ENCODE data around the gene ABHD6. TPM values are rescaled to one million over a fixed set of nuclear protein-coding genes. Genes with fewer than 3 reads are reported as not detected.
A peak's percentile ranks its signal among the peaks of the same experiment; 100 is the strongest.

Gene ABHD6
- total RNA-seq, 4 donors from 2014 or later = 35.6 to 39.8 (median 38.2) TPM

- Histone ChIP-seq H3K27ac (no peak overlapping the region), H3K4me3 (no peak overlapping the region), H3K4me1 (peaks cover 15% of the 10 kb centered on the region), H3K9me3 (no peaks in the 10 kb centered on the region), H3K27me3 (no peaks in the 10 kb centered on the region), H3K36me3 (peaks cover 9% of the 10 kb centered on the region)
- WGBS = 59% methylated on average over 5 of the region's 5 CpGs
- TF ChIP-seq POLR2AphosphoS5 (IDR thresholded peaks at IDR 0.05) (no peak), EP300 (IDR thresholded peaks at IDR 0.05) (no peak), CTCF (IDR thresholded peaks at IDR 0.05) (no peak), POLR2A (IDR thresholded peaks at IDR 0.05) (no peak)
- no peak for DNase-seq (ENCODE audit: low spot score in 2 of 2)
Measured at GRCh38 chr3:58296269-58296668, 58.7 kb downstream of the ABHD6 start.

- no peak for DNase-seq (ENCODE audit: low spot score in 2 of 2)
- no peak for TF ChIP-seq CTCF (IDR thresholded peaks at IDR 0.05)
- no peak for TF ChIP-seq EP300 (IDR thresholded peaks at IDR 0.05)
- no peak for TF ChIP-seq POLR2AphosphoS5 (IDR thresholded peaks at IDR 0.05)
- no peak for TF ChIP-seq POLR2A (IDR thresholded peaks at IDR 0.05)
Measured at GRCh38 chr3:58296843-58297242, 59.3 kb downstream of the ABHD6 start.

GRCh38 chr3:58298190-58298589 is 60.6 kb downstream of the ABHD6 start:
- Histone ChIP-seq H3K36me3 (no peaks in the 10 kb centered on the region), H3K27me3 (no peaks in the 10 kb centered on the region), H3K4me3 (no peak overlapping the region), H3K9me3 (no peaks in the 10 kb centered on the region), H3K27ac (no peak overlapping the region), H3K4me1 (peaks cover 15% of the 10 kb centered on the region)
- no peak for DNase-seq (ENCODE audit: low spot score in 2 of 2)
- WGBS = 82% methylated on average over 2 of the region's 3 CpGs
- TF ChIP-seq POLR2AphosphoS5 (IDR thresholded peaks at IDR 0.05) (no peak), POLR2A (IDR thresholded peaks at IDR 0.05) (no peak), CTCF (IDR thresholded peaks at IDR 0.05) (no peak), EP300 (IDR thresholded peaks at IDR 0.05) (no peak)

More at GRCh38 chr3:58296843-58297242, 59.3 kb downstream of the ABHD6 start:
- Histone ChIP-seq H3K27me3 (no peaks in the 10 kb centered on the region), H3K4me3 (no peak overlapping the region), H3K9me3 (no peaks in the 10 kb centered on the region), H3K36me3 (peaks cover 9% of the 10 kb centered on the region), H3K27ac (no peak overlapping the region), H3K4me1 (peaks cover 15% of the 10 kb centered on the region)
- 54% methylated on average over 6 of the region's 6 CpGs for WGBS

GRCh38 chr3:58299075-58299474 is 61.5 kb downstream of the ABHD6 start:
- Histone ChIP-seq H3K36me3 (no peaks in the 10 kb centered on the region), H3K4me3 (no peak overlapping the region), H3K9me3 (no peaks in the 10 kb centered on the region), H3K4me1 (peaks cover 15% of the 10 kb centered on the region), H3K27me3 (no peaks in the 10 kb centered on the region), H3K27ac (no peak overlapping the region)
- TF ChIP-seq CTCF (IDR thresholded peaks at IDR 0.05) (no peak), EP300 (IDR thresholded peaks at IDR 0.05) (no peak), POLR2AphosphoS5 (IDR thresholded peaks at IDR 0.05) (no peak), POLR2A (IDR thresholded peaks at IDR 0.05) (no peak)
- DNase-seq (ENCODE audit: low spot score in 2 of 2) = no peak
- WGBS = 58% methylated on average over 2 of the region's 2 CpGs

- Histone ChIP-seq H3K27ac (no peak overlapping the region), H3K27me3 (no peaks in the 10 kb centered on the region), H3K4me3 (no peak overlapping the region), H3K4me1 (peaks cover 15% of the 10 kb centered on the region), H3K36me3 (no peaks in the 10 kb centered on the region), H3K9me3 (no peaks in the 10 kb centered on the region)
- no peak for DNase-seq (ENCODE audit: low spot score in 2 of 2)
- WGBS = 20% methylated on average over 8 of the region's 8 CpGs
- no peak for TF ChIP-seq POLR2A (IDR thresholded peaks at IDR 0.05)
- TF ChIP-seq CTCF (IDR thresholded peaks at IDR 0.05) = peak; percentile 53 to 54
Measured at GRCh38 chr3:58299839-58300516, 62.4 kb downstream of the ABHD6 start.
